Measurements from ENCODE around the gene NOL12. TPM values are rescaled to one million over a fixed set of nuclear protein-coding genes. Genes with fewer than 3 reads are reported as not detected.

NOL12 gene
- polyA plus RNA-seq, 1 donor from 2014 or later: 90.0 TPM

GRCh38 chr22:37710675-37711074 lies 24.5 kb downstream of the NOL12 start:
- Histone ChIP-seq H3F3A (ENCODE audit: insufficient read depth, low read length, poor library complexity, severe bottlenecking) (no peaks in the 10 kb centered on the region), H3K9ac (ENCODE audit: low read length) (no peak overlapping the region), H3K4me3 (ENCODE audit: low read length) (no peak overlapping the region), H3K79me2 (replicated peaks; ENCODE audit: insufficient read depth, low read length) (no peaks in the 10 kb centered on the region), H3K9me3 (ENCODE audit: low read length) (no peaks in the 10 kb centered on the region), H2AFZ (ENCODE audit: low read depth, low read length) (no peak overlapping the region), H4K20me1 (ENCODE audit: insufficient read depth) (no peaks in the 10 kb centered on the region), H3K4me2 (ENCODE audit: low read length) (no peak overlapping the region), H3K36me3 (ENCODE audit: insufficient read depth, low read length) (no peaks in the 10 kb centered on the region), H3K9me2 (ENCODE audit: insufficient read depth, low read length) (no peaks in the 10 kb centered on the region), H3K27me3 (ENCODE audit: insufficient read depth, low read depth, low read length) (no peaks in the 10 kb centered on the region), H3K27ac (ENCODE audit: low read length) (no peak overlapping the region)
- TF ChIP-seq REST (IDR thresholded peaks at IDR 0.05; ENCODE audit: borderline replicate concordance) (no peak), CTCF (IDR thresholded peaks at IDR 0.05; ENCODE audit: poor library complexity, severe bottlenecking) (no peak), RAD21 (conservative IDR thresholded peaks at IDR 0.05) (no peak), EP300 (conservative IDR thresholded peaks at IDR 0.05; ENCODE audit: poor library complexity, severe bottlenecking) (no peak), MXI1 (conservative IDR thresholded peaks at IDR 0.05; ENCODE audit: poor library complexity, severe bottlenecking) (no peak), POLR2AphosphoS5 (IDR thresholded peaks at IDR 0.05) (no peak), TAF1 (IDR thresholded peaks at IDR 0.05; ENCODE audit: low read depth) (no peak), SMC3 (conservative IDR thresholded peaks at IDR 0.05; ENCODE audit: poor library complexity) (no peak), EZH2 (IDR thresholded peaks at IDR 0.05; ENCODE audit: borderline replicate concordance, insufficient read depth, low read length, poor library complexity, severe bottlenecking) (no peak)

GRCh38 chr22:37711490-37711889 lies 25.3 kb downstream of the NOL12 start:
- Histone ChIP-seq H3K36me3 (ENCODE audit: insufficient read depth, low read length) (no peaks in the 10 kb centered on the region), H4K20me1 (ENCODE audit: insufficient read depth) (no peaks in the 10 kb centered on the region), H3K27ac (ENCODE audit: low read length) (no peak overlapping the region), H3K4me2 (ENCODE audit: low read length) (no peak overlapping the region), H3K79me2 (replicated peaks; ENCODE audit: insufficient read depth, low read length) (no peaks in the 10 kb centered on the region), H3K27me3 (ENCODE audit: insufficient read depth, low read depth, low read length) (no peaks in the 10 kb centered on the region), H3F3A (ENCODE audit: insufficient read depth, low read length, poor library complexity, severe bottlenecking) (no peaks in the 10 kb centered on the region), H3K4me3 (ENCODE audit: low read length) (no peak overlapping the region), H3K9me2 (ENCODE audit: insufficient read depth, low read length) (no peaks in the 10 kb centered on the region), H3K9me3 (ENCODE audit: low read length) (no peaks in the 10 kb centered on the region), H3K9ac (ENCODE audit: low read length) (no peak overlapping the region), H2AFZ (ENCODE audit: low read depth, low read length) (no peak overlapping the region)
- TF ChIP-seq MXI1 (conservative IDR thresholded peaks at IDR 0.05; ENCODE audit: poor library complexity, severe bottlenecking) (no peak), CTCF (IDR thresholded peaks at IDR 0.05; ENCODE audit: poor library complexity, severe bottlenecking) (no peak), EP300 (conservative IDR thresholded peaks at IDR 0.05; ENCODE audit: poor library complexity, severe bottlenecking) (no peak), EZH2 (IDR thresholded peaks at IDR 0.05; ENCODE audit: borderline replicate concordance, insufficient read depth, low read length, poor library complexity, severe bottlenecking) (no peak), REST (IDR thresholded peaks at IDR 0.05; ENCODE audit: borderline replicate concordance) (no peak)
